Right lobe of liver (tissue), 4 donors: Measurements from ENCODE around the gene OBSL1.

Experiments used
- CTCF ChIP-seq, 4 donors: fragments of 200-600 bp in 3 of 4; fragments of 450-650 bp in 1 of 4; IDR thresholded peaks; one replicate each; pipeline versions ENCODE4 v1.5.1 to v1.8.0; 2016 to 2022; ENCODE audit warnings: antibody characterized with exemption in 4 of 4, mild to moderate bottlenecking in 2 of 4
- POLR2A ChIP-seq: fragments of 450-650 bp; IDR thresholded peaks from one replicate; pipeline ENCODE4 v1.6.1; 2017; ENCODE audit warnings: antibody characterized with exemption, mild to moderate bottlenecking
- donor health status: DM: no; HTN: no; CAD: no.
- donor health status: DM: no; HTN: no; CAD: no.
- donor health status: DM: no; HTN: yes; CAD: no.

- no peak for TF ChIP-seq CTCF (IDR thresholded peaks at IDR 0.05)
- no peak for TF ChIP-seq POLR2A
Observed at GRCh38 chr2:219545943-219546352, 25.4 kb downstream of the OBSL1 start.
